Kidney epithelial cell (primary cell): ENCODE results near the gene ALDH3B2. TPM values are rescaled to one million over a fixed set of nuclear protein-coding genes. Genes with fewer than 3 reads are reported as not detected.

Source experiments
- DNase-seq: peaks from one replicate; pipeline ENCODE4 v3.0.0-alpha.2; 2010; ENCODE audit warnings: low read depth
- H3K27me3 ChIP-seq: 2 replicates; pipeline ENCODE4 v1.6.0; 2011; ENCODE audit warnings: low read length; ENCODE audit not compliant: control insufficient read depth, insufficient read depth
- H3K36me3 ChIP-seq: 2 replicates; pipeline ENCODE4 v1.5.1; 2011; ENCODE audit warnings: low read length; ENCODE audit not compliant: control insufficient read depth, insufficient read depth
- H3K4me3 ChIP-seq: 2 replicates; pipeline ENCODE4 v1.5.1; 2011; ENCODE audit warnings: low read depth, mild to moderate bottlenecking, control low read depth, low read length
- total RNA-seq: library from RNA; depleted of rRNA; stranded (reverse); fragments of >200 nt; gene quantifications from 2 replicates; pipeline ENCODE4 v1.2.3, GENCODE V29; 2015
- TF ChIP-seq, protein P1 (sequence below): IDR thresholded peaks from 2 replicates; pipeline ENCODE4 v1.5.1; 2011; ENCODE audit warnings: mild to moderate bottlenecking, moderate library complexity, low read length, control low read depth, inconsistent platforms; ENCODE audit not compliant: insufficient read depth, poor library complexity, severe bottlenecking

ALDH3B2 gene
- total RNA-seq, 1 donor from 2014 or later = 0.13 TPM

- Histone ChIP-seq H3K36me3 (no peaks in the 10 kb centered on the region), H3K27me3 (peaks cover 24% of the 10 kb centered on the region), H3K4me3 (no peak overlapping the region)
- no peak for DNase-seq
- TF ChIP-seq, protein P1, sequence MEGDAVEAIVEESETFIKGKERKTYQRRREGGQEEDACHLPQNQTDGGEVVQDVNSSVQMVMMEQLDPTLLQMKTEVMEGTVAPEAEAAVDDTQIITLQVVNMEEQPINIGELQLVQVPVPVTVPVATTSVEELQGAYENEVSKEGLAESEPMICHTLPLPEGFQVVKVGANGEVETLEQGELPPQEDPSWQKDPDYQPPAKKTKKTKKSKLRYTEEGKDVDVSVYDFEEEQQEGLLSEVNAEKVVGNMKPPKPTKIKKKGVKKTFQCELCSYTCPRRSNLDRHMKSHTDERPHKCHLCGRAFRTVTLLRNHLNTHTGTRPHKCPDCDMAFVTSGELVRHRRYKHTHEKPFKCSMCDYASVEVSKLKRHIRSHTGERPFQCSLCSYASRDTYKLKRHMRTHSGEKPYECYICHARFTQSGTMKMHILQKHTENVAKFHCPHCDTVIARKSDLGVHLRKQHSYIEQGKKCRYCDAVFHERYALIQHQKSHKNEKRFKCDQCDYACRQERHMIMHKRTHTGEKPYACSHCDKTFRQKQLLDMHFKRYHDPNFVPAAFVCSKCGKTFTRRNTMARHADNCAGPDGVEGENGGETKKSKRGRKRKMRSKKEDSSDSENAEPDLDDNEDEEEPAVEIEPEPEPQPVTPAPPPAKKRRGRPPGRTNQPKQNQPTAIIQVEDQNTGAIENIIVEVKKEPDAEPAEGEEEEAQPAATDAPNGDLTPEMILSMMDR = no peak
These were observed 61.0 kb downstream of the ALDH3B2 start for GRCh38 chr11:67613313-67613959.

GRCh38 chr11:67612751-67613150 is 61.7 kb downstream of the ALDH3B2 start:
- TF ChIP-seq, protein P1 = no peak
- no peaks in the 10 kb centered on the region for H3K36me3 ChIP-seq
- H3K27me3 ChIP-seq = peaks cover 24% of the 10 kb centered on the region
- no peak overlapping the region for H3K4me3 ChIP-seq
- no peak for DNase-seq

Other genes starting within 250 kb of the ALDH3B2 start
- 64.6 and 86.5 TPM in 2 replicates for gene RPS6KB2, start 246.1 kb downstream of the ALDH3B2 start, total RNA-seq
- 2.5 and 3.0 TPM in 2 replicates for gene PTPRCAP, start 236.9 kb downstream of the ALDH3B2 start, total RNA-seq
- 136 and 153 TPM in 2 replicates for gene CORO1B, start 231.1 kb downstream of the ALDH3B2 start, total RNA-seq
- not detected in 2 replicates for gene GPR152, start 221.9 kb downstream of the ALDH3B2 start, total RNA-seq
- gene CABP4, start 219.3 kb downstream of the ALDH3B2 start, total RNA-seq = 0.17 TPM in 1 of 2 replicates, not detected in the other
- 53.8 and 102 TPM in 2 replicates for gene TMEM134, start 205.4 kb downstream of the ALDH3B2 start, total RNA-seq
- 45.9 and 55.9 TPM in 2 replicates for gene AIP, start 191.6 kb downstream of the ALDH3B2 start, total RNA-seq
- 50.8 and 55.5 TPM in 2 replicates for gene PITPNM1, start 169.3 kb downstream of the ALDH3B2 start, total RNA-seq
- 104 and 135 TPM in 2 replicates for gene CDK2AP2, start 166.5 kb downstream of the ALDH3B2 start, total RNA-seq
- not detected in 2 replicates for gene CABP2, start 151.2 kb downstream of the ALDH3B2 start, total RNA-seq
- gene GSTP1, start 90.8 kb downstream of the ALDH3B2 start, total RNA-seq = 1,390 and 1,923 TPM in 2 replicates
- 229 and 262 TPM in 2 replicates for gene NDUFV1, start 67.7 kb downstream of the ALDH3B2 start, total RNA-seq
- gene NUDT8, start 44.7 kb downstream of the ALDH3B2 start, total RNA-seq = 5.1 TPM in 2 replicates
- gene TBX10, start 34.9 kb downstream of the ALDH3B2 start, total RNA-seq = not detected in 2 replicates
- gene ACY3, start 23.9 kb downstream of the ALDH3B2 start, total RNA-seq = 0.21 TPM in 1 of 2 replicates, not detected in the other